Kidney epithelial cell (primary cell): ENCODE measurements around the gene GNG12. TPM values are rescaled to one million over a fixed set of nuclear protein-coding genes. Genes with fewer than 3 reads are reported as not detected.

Source experiments
- DNase-seq: peaks from one replicate; pipeline ENCODE4 v3.0.0-alpha.2; 2010; ENCODE audit warnings: low read depth
- H3K27me3 ChIP-seq: 2 replicates; pipeline ENCODE4 v1.6.0; 2011; ENCODE audit warnings: low read length; ENCODE audit not compliant: control insufficient read depth, insufficient read depth
- H3K36me3 ChIP-seq: 2 replicates; pipeline ENCODE4 v1.5.1; 2011; ENCODE audit warnings: low read length; ENCODE audit not compliant: control insufficient read depth, insufficient read depth
- H3K4me3 ChIP-seq: 2 replicates; pipeline ENCODE4 v1.5.1; 2011; ENCODE audit warnings: low read depth, mild to moderate bottlenecking, control low read depth, low read length
- total RNA-seq: library from RNA; depleted of rRNA; stranded (reverse); fragments of >200 nt; gene quantifications from 2 replicates; pipeline ENCODE4 v1.2.3, GENCODE V29; 2015
- TF ChIP-seq, protein P1 (sequence below): IDR thresholded peaks from 2 replicates; pipeline ENCODE4 v1.5.1; 2011; ENCODE audit warnings: mild to moderate bottlenecking, moderate library complexity, low read length, control low read depth, inconsistent platforms; ENCODE audit not compliant: insufficient read depth, poor library complexity, severe bottlenecking

GNG12 gene
- total RNA-seq, 1 donor from 2014 or later: 85.7 TPM

DNA sequence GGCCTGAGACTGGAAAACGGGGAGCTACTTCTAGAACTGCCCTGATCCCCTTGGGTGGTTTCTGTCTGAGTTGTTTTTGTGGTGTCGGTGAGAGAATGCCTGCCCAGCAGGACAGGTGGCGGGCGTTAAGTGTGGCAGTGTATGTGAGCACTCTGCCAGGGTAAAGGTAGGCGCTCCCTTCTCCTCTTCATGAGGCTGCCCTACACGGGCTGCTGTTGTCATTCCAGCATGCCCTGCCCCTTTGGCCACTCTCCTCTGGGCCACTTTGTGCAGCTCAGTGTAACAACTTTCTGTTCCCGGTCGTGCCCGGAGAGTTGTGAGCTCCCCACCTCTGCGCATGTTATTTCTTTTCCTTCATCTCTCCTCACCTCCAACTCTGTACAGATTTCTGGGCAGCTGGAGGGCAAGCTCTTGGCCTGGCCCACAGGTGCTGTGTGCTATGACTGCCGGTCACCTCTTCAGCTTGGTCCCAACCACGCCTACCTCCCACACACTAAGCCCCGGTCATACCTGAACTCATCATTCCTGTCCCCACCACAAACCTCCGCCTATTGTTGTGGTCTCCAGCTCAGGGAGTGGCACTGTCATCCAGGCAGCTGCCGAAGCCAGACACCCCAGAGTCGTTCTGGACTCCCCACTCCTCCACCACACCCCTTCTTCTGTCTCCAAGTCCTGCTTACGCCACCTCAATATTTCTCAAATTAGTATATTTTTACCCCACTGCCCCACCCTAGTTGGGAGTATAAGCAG lies 79.3 kb downstream of the GNG12 start:
- no peaks in the 10 kb centered on the region for H3K36me3 ChIP-seq
- DNase-seq: no peak
- H3K27me3 ChIP-seq: no peaks in the 10 kb centered on the region
- TF ChIP-seq, protein P1, sequence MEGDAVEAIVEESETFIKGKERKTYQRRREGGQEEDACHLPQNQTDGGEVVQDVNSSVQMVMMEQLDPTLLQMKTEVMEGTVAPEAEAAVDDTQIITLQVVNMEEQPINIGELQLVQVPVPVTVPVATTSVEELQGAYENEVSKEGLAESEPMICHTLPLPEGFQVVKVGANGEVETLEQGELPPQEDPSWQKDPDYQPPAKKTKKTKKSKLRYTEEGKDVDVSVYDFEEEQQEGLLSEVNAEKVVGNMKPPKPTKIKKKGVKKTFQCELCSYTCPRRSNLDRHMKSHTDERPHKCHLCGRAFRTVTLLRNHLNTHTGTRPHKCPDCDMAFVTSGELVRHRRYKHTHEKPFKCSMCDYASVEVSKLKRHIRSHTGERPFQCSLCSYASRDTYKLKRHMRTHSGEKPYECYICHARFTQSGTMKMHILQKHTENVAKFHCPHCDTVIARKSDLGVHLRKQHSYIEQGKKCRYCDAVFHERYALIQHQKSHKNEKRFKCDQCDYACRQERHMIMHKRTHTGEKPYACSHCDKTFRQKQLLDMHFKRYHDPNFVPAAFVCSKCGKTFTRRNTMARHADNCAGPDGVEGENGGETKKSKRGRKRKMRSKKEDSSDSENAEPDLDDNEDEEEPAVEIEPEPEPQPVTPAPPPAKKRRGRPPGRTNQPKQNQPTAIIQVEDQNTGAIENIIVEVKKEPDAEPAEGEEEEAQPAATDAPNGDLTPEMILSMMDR: no peak
- no peak overlapping the region for H3K4me3 ChIP-seq

DNA sequence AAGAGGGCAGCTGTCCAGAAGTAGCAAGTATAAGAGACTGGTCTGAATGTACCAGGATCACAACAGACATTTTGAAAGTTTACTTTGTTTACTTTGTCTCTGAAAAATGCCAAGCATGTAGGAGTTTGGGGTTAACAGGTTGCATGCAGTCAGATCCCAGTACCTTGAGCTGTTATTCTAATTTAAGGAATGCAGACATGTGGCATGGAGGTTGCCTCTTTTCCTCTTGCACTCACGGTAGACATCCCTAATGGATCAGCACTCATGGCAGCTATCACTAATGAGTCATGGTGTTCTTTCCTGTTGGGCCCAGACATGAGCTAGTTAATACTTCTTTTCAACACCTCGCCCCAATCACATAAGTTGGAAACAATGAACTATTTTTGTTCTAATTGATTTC lies 81.0 kb downstream of the GNG12 start:
- TF ChIP-seq, protein P1: no peak
- DNase-seq: no peak
- H3K36me3 ChIP-seq: no peaks in the 10 kb centered on the region
- H3K4me3 ChIP-seq: no peak overlapping the region
- no peaks in the 10 kb centered on the region for H3K27me3 ChIP-seq

DNA sequence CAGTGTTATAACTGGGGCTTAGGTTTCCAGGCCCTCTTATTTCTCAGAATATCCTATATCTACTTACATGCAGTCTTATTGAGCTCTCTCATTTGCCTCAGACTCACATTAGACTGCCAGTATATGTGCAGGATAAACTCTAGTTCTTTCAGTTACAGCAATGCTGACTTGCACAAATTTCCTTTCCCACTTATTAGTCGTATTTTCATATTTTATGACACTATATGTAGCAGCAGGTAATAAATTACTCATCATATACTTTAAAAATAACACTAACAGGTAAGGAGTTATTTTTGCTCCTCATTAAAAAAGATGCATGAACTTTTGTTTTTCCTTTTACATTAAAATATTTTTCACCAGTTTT lies 82.6 kb downstream of the GNG12 start:
- H3K36me3 ChIP-seq: no peaks in the 10 kb centered on the region
- H3K27me3 ChIP-seq: no peaks in the 10 kb centered on the region
- DNase-seq: no peak
- TF ChIP-seq, protein P1: no peak
- H3K4me3 ChIP-seq: no peak overlapping the region

DNA sequence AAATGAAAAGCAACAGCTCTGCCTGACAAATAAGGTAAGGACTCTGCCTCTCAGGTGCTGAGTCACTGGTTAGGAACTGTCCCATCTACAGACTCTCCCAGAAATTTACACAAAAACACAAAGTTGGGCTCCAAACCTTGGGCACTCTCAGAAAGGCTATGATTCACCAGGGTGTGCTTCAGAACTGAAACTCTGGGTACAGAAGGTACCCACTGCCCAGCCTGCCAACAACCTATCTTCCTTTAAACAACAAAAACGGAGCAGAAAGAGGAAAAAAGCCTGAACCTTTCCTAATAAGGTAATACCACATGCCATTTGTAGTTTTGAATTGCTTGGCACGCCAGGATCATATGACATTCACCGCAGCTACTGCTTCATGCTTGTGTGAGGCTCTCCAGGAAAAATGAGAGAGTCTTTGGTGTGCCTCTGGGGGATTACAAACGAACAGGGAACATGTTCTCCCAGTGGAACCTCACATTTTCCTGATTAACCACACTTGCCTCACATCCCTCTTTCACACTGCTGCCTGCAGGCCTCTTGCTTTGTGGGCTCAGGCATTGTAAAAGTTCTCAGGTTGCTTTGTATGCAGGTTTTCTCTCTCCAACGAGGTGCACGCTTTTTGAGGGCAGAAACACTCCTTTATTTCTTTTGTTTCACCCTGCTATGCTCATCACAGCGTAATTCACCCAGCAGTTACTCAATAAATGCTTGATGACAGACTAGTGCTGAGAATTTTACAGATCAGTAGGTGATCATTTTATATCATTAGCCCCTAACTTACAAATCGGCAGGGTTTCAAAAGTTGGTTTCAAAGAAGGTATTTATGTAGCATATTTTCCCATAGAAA lies 83.2 kb downstream of the GNG12 start:
- Histone ChIP-seq H3K4me3 (no peak overlapping the region), H3K36me3 (no peaks in the 10 kb centered on the region)
- peak; percentile 89 for DNase-seq

DNA sequence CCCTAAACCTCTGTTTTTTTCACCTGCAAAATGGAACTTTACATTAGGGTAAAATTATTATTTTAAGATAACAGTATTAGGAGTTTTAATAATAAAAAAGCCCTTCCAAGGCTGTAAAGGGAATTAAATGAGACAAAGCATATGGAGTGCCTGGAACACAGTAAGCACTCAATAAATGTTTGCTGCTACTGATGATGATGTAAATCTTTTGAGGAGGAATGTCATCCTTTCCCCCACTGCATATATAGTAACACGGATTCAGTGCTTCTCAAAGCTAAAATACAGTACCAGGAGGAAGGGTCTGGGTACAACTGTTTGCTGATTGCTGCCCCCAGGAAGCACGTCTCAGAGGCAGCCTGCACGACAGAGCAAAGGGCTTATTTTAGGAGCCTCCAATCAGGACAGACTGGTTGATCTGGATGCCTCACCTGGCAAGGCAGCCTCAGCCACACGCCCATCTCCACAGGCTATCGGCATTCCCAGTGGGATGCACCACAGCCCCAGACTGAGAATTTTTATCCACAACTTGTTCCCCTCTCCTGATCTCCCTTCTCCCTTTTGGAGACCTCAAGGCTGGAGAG lies 83.9 kb downstream of the GNG12 start:
- H3K36me3 ChIP-seq: no peaks in the 10 kb centered on the region
- TF ChIP-seq, protein P1: no peak
- no peak for DNase-seq
- H3K27me3 ChIP-seq: no peaks in the 10 kb centered on the region
- H3K4me3 ChIP-seq: no peak overlapping the region

More for the DNA sequence above, 83.2 kb downstream of the GNG12 start:
- TF ChIP-seq, protein P1: no peak
- H3K27me3 ChIP-seq: no peaks in the 10 kb centered on the region
